K562 (cell line): ENCODE measurements around the gene MEFV. TPM values are rescaled to one million over a fixed set of nuclear protein-coding genes. Genes with fewer than 3 reads are reported as not detected.
A peak's percentile ranks its signal among the peaks of the same experiment; 100 is the strongest.

Source experiments
- CHD4 ChIP-seq: fragments of 200-600 bp; sonication (generic); IDR thresholded peaks from 3 replicates; pipeline ENCODE4 v1.6.1; 2012; ENCODE audit warnings: low read depth, mild to moderate bottlenecking, mixed read lengths, low read length, inconsistent platforms; ENCODE audit not compliant: insufficient read depth, insufficient replicate concordance, poor library complexity, severe bottlenecking
- FOSL1 ChIP-seq: fragments of 200-800 bp; sonication (Bioruptor generic); conservative IDR thresholded peaks from 2 replicates; pipeline ENCODE4 v1.6.1; 2016; ENCODE audit warnings: missing genetic modification characterization, missing compliant biosample characterization
- HNRNPL ChIP-seq: fragments of 200-400 bp; formaldehyde crosslinking; IDR thresholded peaks from 2 replicates; pipeline ENCODE4 v1.6.1; 2017; ENCODE audit warnings: low read depth, mild to moderate bottlenecking, low read length
- MBD2 ChIP-seq: sonication (generic); IDR thresholded peaks from 2 replicates; pipeline ENCODE4 v1.6.1; 2016; ENCODE audit warnings: low read depth, borderline replicate concordance
- NFATC3 ChIP-seq: fragments of 450-650 bp; IDR thresholded peaks from 2 replicates; pipeline ENCODE4 v1.6.1; 2017; ENCODE audit warnings: mild to moderate bottlenecking
- SMC3 ChIP-seq: conservative IDR thresholded peaks from 2 replicates; pipeline ENCODE4 v1.6.1; 2011; ENCODE audit warnings: low read depth, low read length, improper control_type of control experiment; ENCODE audit not compliant: insufficient read depth
- XRCC3 ChIP-seq: fragments of 450-650 bp; IDR thresholded peaks from 2 replicates; pipeline ENCODE4 v1.6.1; 2017; ENCODE audit warnings: mild to moderate bottlenecking, moderate library complexity
- ZNF354B ChIP-seq: fragments of 250-450 bp; sonication (Bioruptor Pico); IDR thresholded peaks from 2 replicates; pipeline ENCODE4 v1.4.0; 2020
- polyA plus RNA-seq, 8 experiments: library from polyadenylated mRNA; depleted of rRNA in 4 of 8; stranded (reverse) in 5 of 8; unstranded in 3 of 8; fragments of >200 nt; fragmentation: Nextera tagmentation in 2 of 8; fragmentation: Illumina TruSeq in 1 of 8; extraction: Ambion mirVana in 2 of 8; extraction: Trizol in 1 of 8; gene quantifications; 2 replicates each; pipeline versions ENCODE4 v1.2.1 to v1.2.3, GENCODE V29; 2011 to 2014; ENCODE audit warnings: inconsistent platforms in 1 of 8, missing spikeins in 1 of 8
- total RNA-seq, 7 experiments: library from RNA; depleted of rRNA in 6 of 7; stranded (reverse); fragments of >200 nt in 6 of 7; fragmentation: Illumina TruSeq in 2 of 7; extraction: Trizol in 2 of 7; gene quantifications; 2 replicates each; pipeline versions ENCODE4 v1.2.1 to v1.2.3, GENCODE V29; 2011 to 2021; ENCODE audit warnings: low replicate concordance in 1 of 7
- TF ChIP-seq, protein P1 (sequence below): sonication (generic); formaldehyde crosslinking; IDR thresholded peaks from 2 replicates; pipeline ENCODE4 v1.8.0; 2022; ENCODE audit warnings: mild to moderate bottlenecking, missing genetic modification reagents
- TF ChIP-seq, protein P2 (sequence below), 3 experiments: fragments of 200-800 bp in 1 of 3; fragments of 250-450 bp in 1 of 3; fragments of 450-650 bp in 1 of 3; sonication (Bioruptor Pico) in 1 of 3; sonication (Bioruptor generic) in 1 of 3; formaldehyde crosslinking in 1 of 3; IDR thresholded peaks; 2 replicates each; pipeline versions ENCODE4 v1.6.1 to v1.8.0; 2016 to 2022; ENCODE audit warnings: mild to moderate bottlenecking in 2 of 3, missing genetic modification characterization in 2 of 3, missing compliant biosample characterization in 1 of 3, moderate library complexity in 1 of 3
- TF ChIP-seq, protein P3 (sequence below): fragments of 450-650 bp; IDR thresholded peaks from 2 replicates; pipeline ENCODE4 v1.6.1; 2018; ENCODE audit not compliant: partially characterized antibody
- TF ChIP-seq, protein P4 (sequence below): fragments of 250-450 bp; sonication (Bioruptor Pico); IDR thresholded peaks from 2 replicates; pipeline ENCODE4 v1.4.0; 2020; ENCODE audit warnings: mild to moderate bottlenecking, moderate library complexity

Gene MEFV
- total and polyA plus RNA-seq, 9 of the 15 experiments (the other 6 are each of a cell fraction or from before 2014, with no cell fraction given): 0.14 TPM; not detected in 8

DNA sequence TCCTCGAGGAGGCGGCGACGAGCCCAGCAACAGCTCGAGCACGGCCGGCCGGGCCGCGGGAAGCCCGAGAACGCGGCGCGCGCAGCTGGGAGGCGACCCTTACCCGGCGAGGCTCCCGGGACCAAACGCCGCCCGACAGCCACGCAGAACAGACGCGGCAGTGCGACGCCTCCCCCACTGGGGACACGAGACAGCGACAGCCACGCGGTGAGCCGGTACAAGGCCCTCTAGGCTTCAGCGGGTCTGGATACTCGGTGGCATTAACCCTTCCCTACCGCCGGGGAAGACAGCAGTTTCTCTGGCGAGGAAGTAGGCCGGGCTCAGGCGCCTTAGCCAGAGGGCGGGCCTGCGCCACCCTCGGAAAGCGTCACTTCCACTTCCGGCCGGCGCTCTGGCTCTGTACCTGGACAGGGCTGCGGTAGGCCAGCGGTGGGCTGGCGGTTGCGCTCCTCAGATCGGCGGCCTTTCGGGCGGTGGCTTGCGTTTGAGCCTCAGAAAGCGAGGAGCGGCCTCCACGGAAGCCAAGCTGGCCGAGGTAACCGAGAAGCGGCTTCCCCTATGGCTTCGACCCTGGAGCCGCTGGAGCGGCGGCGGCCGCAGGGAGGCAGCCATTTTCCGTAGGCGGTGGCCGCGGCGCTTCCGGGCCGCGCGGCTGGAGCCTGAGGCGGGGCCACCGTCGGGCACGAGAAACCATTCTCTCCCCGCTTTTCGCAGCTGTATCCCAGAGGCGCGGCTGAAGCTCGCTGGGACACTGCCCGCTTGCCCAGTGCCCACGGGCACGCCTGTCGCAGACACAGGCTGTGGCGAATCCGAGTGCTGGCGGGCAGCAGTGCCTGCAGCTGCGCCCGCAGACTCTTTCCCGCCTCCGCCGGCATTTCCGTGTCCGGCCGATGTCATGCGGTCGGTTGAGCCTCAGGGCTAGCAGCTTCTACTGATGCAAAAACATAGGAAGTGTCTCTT lies 49.0 kb upstream of the MEFV start, which contains the start of the genes TIGD7 and ZNF75A (continued):
- TF ChIP-seq, protein P1, sequence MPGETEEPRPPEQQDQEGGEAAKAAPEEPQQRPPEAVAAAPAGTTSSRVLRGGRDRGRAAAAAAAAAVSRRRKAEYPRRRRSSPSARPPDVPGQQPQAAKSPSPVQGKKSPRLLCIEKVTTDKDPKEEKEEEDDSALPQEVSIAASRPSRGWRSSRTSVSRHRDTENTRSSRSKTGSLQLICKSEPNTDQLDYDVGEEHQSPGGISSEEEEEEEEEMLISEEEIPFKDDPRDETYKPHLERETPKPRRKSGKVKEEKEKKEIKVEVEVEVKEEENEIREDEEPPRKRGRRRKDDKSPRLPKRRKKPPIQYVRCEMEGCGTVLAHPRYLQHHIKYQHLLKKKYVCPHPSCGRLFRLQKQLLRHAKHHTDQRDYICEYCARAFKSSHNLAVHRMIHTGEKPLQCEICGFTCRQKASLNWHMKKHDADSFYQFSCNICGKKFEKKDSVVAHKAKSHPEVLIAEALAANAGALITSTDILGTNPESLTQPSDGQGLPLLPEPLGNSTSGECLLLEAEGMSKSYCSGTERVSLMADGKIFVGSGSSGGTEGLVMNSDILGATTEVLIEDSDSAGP (CRISPR knock-in tag): no peak
- TF ChIP-seq CHD4 (no peak), XRCC3 (no peak), FOSL1 (peak; percentile 25), MBD2 (peak; percentile 29; the same call in 1 of the 2 replicates), HNRNPL (no peak; the same call in 1 of the 2 replicates), SMC3 (peak; percentile 5; the same call in 1 of the 2 replicates), ZNF354B (CRISPR knock-in tag) (no peak), NFATC3 (no peak)
- TF ChIP-seq, protein P2, sequence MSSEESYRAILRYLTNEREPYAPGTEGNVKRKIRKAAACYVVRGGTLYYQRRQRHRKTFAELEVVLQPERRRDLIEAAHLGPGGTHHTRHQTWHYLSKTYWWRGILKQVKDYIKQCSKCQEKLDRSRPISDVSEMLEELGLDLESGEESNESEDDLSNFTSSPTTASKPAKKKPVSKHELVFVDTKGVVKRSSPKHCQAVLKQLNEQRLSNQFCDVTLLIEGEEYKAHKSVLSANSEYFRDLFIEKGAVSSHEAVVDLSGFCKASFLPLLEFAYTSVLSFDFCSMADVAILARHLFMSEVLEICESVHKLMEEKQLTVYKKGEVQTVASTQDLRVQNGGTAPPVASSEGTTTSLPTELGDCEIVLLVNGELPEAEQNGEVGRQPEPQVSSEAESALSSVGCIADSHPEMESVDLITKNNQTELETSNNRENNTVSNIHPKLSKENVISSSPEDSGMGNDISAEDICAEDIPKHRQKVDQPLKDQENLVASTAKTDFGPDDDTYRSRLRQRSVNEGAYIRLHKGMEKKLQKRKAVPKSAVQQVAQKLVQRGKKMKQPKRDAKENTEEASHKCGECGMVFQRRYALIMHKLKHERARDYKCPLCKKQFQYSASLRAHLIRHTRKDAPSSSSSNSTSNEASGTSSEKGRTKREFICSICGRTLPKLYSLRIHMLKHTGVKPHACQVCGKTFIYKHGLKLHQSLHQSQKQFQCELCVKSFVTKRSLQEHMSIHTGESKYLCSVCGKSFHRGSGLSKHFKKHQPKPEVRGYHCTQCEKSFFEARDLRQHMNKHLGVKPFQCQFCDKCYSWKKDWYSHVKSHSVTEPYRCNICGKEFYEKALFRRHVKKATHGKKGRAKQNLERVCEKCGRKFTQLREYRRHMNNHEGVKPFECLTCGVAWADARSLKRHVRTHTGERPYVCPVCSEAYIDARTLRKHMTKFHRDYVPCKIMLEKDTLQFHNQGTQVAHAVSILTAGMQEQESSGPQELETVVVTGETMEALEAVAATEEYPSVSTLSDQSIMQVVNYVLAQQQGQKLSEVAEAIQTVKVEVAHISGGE (CRISPR knock-in tag; IDR thresholded peaks at IDR 0.05): peak in 1 of 3 experiments; percentile 71; a peak in 2 of 6 replicates
- TF ChIP-seq, protein P3, sequence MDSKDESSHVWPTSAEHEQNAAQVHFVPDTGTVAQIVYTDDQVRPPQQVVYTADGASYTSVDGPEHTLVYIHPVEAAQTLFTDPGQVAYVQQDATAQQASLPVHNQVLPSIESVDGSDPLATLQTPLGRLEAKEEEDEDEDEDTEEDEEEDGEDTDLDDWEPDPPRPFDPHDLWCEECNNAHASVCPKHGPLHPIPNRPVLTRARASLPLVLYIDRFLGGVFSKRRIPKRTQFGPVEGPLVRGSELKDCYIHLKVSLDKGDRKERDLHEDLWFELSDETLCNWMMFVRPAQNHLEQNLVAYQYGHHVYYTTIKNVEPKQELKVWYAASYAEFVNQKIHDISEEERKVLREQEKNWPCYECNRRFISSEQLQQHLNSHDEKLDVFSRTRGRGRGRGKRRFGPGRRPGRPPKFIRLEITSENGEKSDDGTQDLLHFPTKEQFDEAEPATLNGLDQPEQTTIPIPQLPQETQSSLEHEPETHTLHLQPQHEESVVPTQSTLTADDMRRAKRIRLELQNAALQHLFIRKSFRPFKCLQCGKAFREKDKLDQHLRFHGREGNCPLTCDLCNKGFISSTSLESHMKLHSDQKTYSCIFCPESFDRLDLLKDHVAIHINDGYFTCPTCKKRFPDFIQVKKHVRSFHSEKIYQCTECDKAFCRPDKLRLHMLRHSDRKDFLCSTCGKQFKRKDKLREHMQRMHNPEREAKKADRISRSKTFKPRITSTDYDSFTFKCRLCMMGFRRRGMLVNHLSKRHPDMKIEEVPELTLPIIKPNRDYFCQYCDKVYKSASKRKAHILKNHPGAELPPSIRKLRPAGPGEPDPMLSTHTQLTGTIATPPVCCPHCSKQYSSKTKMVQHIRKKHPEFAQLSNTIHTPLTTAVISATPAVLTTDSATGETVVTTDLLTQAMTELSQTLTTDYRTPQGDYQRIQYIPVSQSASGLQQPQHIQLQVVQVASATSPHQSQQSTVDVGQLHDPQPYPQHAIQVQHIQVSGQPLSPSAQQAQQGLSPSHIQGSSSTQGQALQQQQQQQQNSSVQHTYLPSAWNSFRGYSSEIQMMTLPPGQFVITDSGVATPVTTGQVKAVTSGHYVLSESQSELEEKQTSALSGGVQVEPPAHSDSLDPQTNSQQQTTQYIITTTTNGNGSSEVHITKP: peak; percentile 4
- TF ChIP-seq, protein P4, sequence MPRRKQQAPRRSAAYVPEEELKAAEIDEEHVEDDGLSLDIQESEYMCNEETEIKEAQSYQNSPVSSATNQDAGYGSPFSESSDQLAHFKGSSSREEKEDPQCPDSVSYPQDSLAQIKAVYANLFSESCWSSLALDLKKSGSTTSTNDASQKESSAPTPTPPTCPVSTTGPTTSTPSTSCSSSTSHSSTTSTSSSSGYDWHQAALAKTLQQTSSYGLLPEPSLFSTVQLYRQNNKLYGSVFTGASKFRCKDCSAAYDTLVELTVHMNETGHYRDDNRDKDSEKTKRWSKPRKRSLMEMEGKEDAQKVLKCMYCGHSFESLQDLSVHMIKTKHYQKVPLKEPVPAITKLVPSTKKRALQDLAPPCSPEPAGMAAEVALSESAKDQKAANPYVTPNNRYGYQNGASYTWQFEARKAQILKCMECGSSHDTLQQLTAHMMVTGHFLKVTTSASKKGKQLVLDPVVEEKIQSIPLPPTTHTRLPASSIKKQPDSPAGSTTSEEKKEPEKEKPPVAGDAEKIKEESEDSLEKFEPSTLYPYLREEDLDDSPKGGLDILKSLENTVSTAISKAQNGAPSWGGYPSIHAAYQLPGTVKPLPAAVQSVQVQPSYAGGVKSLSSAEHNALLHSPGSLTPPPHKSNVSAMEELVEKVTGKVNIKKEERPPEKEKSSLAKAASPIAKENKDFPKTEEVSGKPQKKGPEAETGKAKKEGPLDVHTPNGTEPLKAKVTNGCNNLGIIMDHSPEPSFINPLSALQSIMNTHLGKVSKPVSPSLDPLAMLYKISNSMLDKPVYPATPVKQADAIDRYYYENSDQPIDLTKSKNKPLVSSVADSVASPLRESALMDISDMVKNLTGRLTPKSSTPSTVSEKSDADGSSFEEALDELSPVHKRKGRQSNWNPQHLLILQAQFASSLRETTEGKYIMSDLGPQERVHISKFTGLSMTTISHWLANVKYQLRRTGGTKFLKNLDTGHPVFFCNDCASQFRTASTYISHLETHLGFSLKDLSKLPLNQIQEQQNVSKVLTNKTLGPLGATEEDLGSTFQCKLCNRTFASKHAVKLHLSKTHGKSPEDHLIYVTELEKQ (CRISPR knock-in tag): no peak
